ENCODE data around the gene SFXN3.
"Not testable (repeated sequence)": the region's sequence is repeated elsewhere in the genome, so short reads cannot be mapped to it uniquely, and the experiment has no call there.

SFXN3 gene

GRCh38 chr10:101015582-101015973 is 15.5 kb upstream of the SFXN3 start:
- no peak for DNase-seq (ENCODE audit: low read depth)

GRCh38 chr10:101016814-101017213 is 14.2 kb upstream of the SFXN3 start:
- DNase-seq (ENCODE audit: low read depth): no peak

GRCh38 chr10:101018118-101018599 is 12.9 kb upstream of the SFXN3 start:
- DNase-seq (ENCODE audit: low read depth): no peak

- peak; percentile 61 for DNase-seq (ENCODE audit: low read depth)
Observed at GRCh38 chr10:101018600-101019439, 12.2 kb upstream of the SFXN3 start.

GRCh38 chr10:101019440-101019703 is 11.7 kb upstream of the SFXN3 start:
- DNase-seq (ENCODE audit: low read depth): no peak

- no peak for DNase-seq (ENCODE audit: low read depth)
Observed at GRCh38 chr10:101020427-101021075, 10.5 kb upstream of the SFXN3 start.

- DNase-seq (ENCODE audit: low read depth): no peak
Observed at GRCh38 chr10:101021239-101021638, 9.8 kb upstream of the SFXN3 start.

- no peak for DNase-seq (ENCODE audit: low read depth)
Observed at GRCh38 chr10:101021692-101022251, 9.3 kb upstream of the SFXN3 start.

- DNase-seq (ENCODE audit: low read depth): no peak
Observed at GRCh38 chr10:101022967-101023705, 7.9 kb upstream of the SFXN3 start.

GRCh38 chr10:101027106-101027720 is 3.8 kb upstream of the SFXN3 start:
- DNase-seq (ENCODE audit: low read depth): no peak

- no peak for DNase-seq (ENCODE audit: low read depth)
Observed at GRCh38 chr10:101028446-101029337, 2.3 kb upstream of the SFXN3 start.

- no peak for DNase-seq (ENCODE audit: low read depth)
Observed at GRCh38 chr10:101029520-101030295, 1.3 kb upstream of the SFXN3 start.

- no peak for DNase-seq (ENCODE audit: low read depth)
Observed at GRCh38 chr10:101030496-101031127, 422 bp upstream of the SFXN3 start.

- peak; percentile 37 for DNase-seq (ENCODE audit: low read depth)
Observed at GRCh38 chr10:101031796-101032636, 982 bp downstream of the SFXN3 start.

GRCh38 chr10:101032637-101033224 is 1.7 kb downstream of the SFXN3 start:
- DNase-seq (ENCODE audit: low read depth): peak; percentile 21

- no peak for DNase-seq (ENCODE audit: low read depth)
Observed at GRCh38 chr10:101033276-101033675, 2.2 kb downstream of the SFXN3 start.

- not testable (repeated sequence) for DNase-seq (ENCODE audit: low read depth)
Observed at GRCh38 chr10:101034404-101034803, 3.4 kb downstream of the SFXN3 start.

GRCh38 chr10:101035314-101035713 is 4.3 kb downstream of the SFXN3 start:
- DNase-seq (ENCODE audit: low read depth): no peak

Data from stimulated activated CD8-positive, alpha-beta memory T cell treated with anti-CD3 and anti-CD28 coated beads, Interleukin-15, amount 100 ng/mL, for 24 hours (primary cell).